ENCODE data around the gene FAM3A.
"Not testable (repeated sequence)": the region's sequence is repeated elsewhere in the genome, so short reads cannot be mapped to it uniquely, and the experiment has no call there.

The FAM3A gene

GRCh38 chrX:154502098-154502497 is 13.9 kb downstream of the FAM3A start:
- no peak for DNase-seq (ENCODE audit: low spot score)
- TF ChIP-seq, protein P1, sequence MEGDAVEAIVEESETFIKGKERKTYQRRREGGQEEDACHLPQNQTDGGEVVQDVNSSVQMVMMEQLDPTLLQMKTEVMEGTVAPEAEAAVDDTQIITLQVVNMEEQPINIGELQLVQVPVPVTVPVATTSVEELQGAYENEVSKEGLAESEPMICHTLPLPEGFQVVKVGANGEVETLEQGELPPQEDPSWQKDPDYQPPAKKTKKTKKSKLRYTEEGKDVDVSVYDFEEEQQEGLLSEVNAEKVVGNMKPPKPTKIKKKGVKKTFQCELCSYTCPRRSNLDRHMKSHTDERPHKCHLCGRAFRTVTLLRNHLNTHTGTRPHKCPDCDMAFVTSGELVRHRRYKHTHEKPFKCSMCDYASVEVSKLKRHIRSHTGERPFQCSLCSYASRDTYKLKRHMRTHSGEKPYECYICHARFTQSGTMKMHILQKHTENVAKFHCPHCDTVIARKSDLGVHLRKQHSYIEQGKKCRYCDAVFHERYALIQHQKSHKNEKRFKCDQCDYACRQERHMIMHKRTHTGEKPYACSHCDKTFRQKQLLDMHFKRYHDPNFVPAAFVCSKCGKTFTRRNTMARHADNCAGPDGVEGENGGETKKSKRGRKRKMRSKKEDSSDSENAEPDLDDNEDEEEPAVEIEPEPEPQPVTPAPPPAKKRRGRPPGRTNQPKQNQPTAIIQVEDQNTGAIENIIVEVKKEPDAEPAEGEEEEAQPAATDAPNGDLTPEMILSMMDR (conservative IDR thresholded peaks at IDR 0.05; ENCODE audit: low read depth), result no peak
- no peak overlapping the region for H3K27ac ChIP-seq

GRCh38 chrX:154501423-154501822 is 14.6 kb downstream of the FAM3A start:
- DNase-seq (ENCODE audit: low spot score); POLR2A ChIA-PET (ENCODE audit: low non-redundant PET); H3K27ac ChIP-seq; CTCF ChIA-PET: not testable (repeated sequence)

More at GRCh38 chrX:154502098-154502497, 13.9 kb downstream of the FAM3A start:
- POLR2A ChIA-PET (ENCODE audit: low non-redundant PET), result no interaction called here
- CTCF ChIA-PET, result no interaction called here

GRCh38 chrX:154496591-154497137 is 19.4 kb downstream of the FAM3A start:
- DNase-seq (ENCODE audit: low spot score); H3K27ac ChIP-seq; CTCF ChIA-PET: not testable (repeated sequence)
- POLR2A ChIA-PET (ENCODE audit: low non-redundant PET), result interaction anchor here (0.7 kb wide), 1 partner anchor 265 kb away, joined by 3 read pairs; no protein-coding TSS in a partner anchor

- no peak for DNase-seq (ENCODE audit: low spot score)
- POLR2A ChIA-PET (ENCODE audit: low non-redundant PET), result no interaction called here
- CTCF ChIA-PET, result no interaction called here
- no peak overlapping the region for H3K27ac ChIP-seq
- TF ChIP-seq, protein P1 (conservative IDR thresholded peaks at IDR 0.05; ENCODE audit: low read depth), result no peak
Measured at GRCh38 chrX:154495472-154495922, 20.5 kb downstream of the FAM3A start.

GRCh38 chrX:154494715-154495114 is 21.3 kb downstream of the FAM3A start:
- H3K27ac ChIP-seq, result no peak overlapping the region
- DNase-seq (ENCODE audit: low spot score), result no peak
- TF ChIP-seq, protein P1 (conservative IDR thresholded peaks at IDR 0.05; ENCODE audit: low read depth), result no peak
- POLR2A ChIA-PET (ENCODE audit: low non-redundant PET), result no interaction called here
- CTCF ChIA-PET, result no interaction called here

- POLR2A ChIA-PET (ENCODE audit: low non-redundant PET), result interaction anchor here (0.9 to 1.6 kb wide), 2 partner anchors 26 to 37 kb away, joined by 3 to 5 read pairs; partner anchors contain the start of gene FAM3A
- TF ChIP-seq, protein P1 (conservative IDR thresholded peaks at IDR 0.05; ENCODE audit: low read depth), result no peak
- peak; percentile 79 for DNase-seq (ENCODE audit: low spot score)
- CTCF ChIA-PET, result no interaction called here
- H3K27ac ChIP-seq, result peak within 1 kb of the TSS; percentile 83
Measured at GRCh38 chrX:154490414-154491083, 25.5 kb downstream of the FAM3A start, which contains the start of gene SLC10A3. TSS of gene SLC10A3 (minus strand) at chrX:154490629. CDS start at chrX:154488940, 1,689 bp downstream.

- TF ChIP-seq, protein P1 (conservative IDR thresholded peaks at IDR 0.05; ENCODE audit: low read depth), result no peak
- no peak for DNase-seq (ENCODE audit: low spot score)
- H3K27ac ChIP-seq, result peak overlapping the region; percentile 83
- ChIA-PET CTCF (interaction anchor here (0.9 kb wide), 1 partner anchor 116 kb away, joined by 3 read pairs; no protein-coding TSS in a partner anchor), POLR2A (ENCODE audit: low non-redundant PET) (interaction anchor here (0.9 to 1.6 kb wide), 2 partner anchors 26 to 37 kb away, joined by 3 to 5 read pairs; partner anchors contain the start of gene FAM3A)
Measured at GRCh38 chrX:154490021-154490413, 26.0 kb downstream of the FAM3A start.
